DND-41 (cell line): ENCODE measurements around the gene SMCO1.
"Not testable (repeated sequence)": the region's sequence is repeated elsewhere in the genome, so short reads cannot be mapped to it uniquely, and the experiment has no call there.

Experiments used
- EZH2 ChIP-seq: IDR thresholded peaks from 3 replicates; pipeline ENCODE4 v1.6.1; 2012; ENCODE audit warnings: borderline replicate concordance, low read depth, mild to moderate bottlenecking, moderate library complexity, low read length, inconsistent platforms; ENCODE audit not compliant: severe bottlenecking
- TF ChIP-seq, protein P1 (sequence below): IDR thresholded peaks from 2 replicates; pipeline ENCODE4 v1.5.1; 2012; ENCODE audit warnings: borderline replicate concordance, low read length, moderate library complexity, mild to moderate bottlenecking; ENCODE audit not compliant: poor library complexity, severe bottlenecking; ENCODE audit errors: extremely low read depth

DNA sequence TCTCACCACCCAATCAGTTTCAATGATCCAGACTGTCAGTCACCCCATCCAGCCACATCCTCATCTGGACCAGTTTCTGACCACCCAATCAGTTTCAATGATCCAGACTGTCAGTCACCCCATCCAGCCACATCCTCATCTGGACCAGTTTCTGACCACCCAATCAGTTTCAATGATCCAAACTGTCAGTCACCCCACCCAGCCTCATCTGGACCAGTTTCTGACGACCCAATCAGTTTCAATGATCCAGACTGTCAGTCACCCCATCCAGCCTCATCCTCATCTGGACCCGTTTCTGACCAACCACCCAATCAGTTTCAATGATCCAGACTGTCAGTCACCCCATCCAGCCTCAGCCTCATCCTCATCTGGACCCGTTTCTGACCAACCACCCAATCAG is 45.0 kb downstream of the SMCO1 start:
- TF ChIP-seq, protein P1, sequence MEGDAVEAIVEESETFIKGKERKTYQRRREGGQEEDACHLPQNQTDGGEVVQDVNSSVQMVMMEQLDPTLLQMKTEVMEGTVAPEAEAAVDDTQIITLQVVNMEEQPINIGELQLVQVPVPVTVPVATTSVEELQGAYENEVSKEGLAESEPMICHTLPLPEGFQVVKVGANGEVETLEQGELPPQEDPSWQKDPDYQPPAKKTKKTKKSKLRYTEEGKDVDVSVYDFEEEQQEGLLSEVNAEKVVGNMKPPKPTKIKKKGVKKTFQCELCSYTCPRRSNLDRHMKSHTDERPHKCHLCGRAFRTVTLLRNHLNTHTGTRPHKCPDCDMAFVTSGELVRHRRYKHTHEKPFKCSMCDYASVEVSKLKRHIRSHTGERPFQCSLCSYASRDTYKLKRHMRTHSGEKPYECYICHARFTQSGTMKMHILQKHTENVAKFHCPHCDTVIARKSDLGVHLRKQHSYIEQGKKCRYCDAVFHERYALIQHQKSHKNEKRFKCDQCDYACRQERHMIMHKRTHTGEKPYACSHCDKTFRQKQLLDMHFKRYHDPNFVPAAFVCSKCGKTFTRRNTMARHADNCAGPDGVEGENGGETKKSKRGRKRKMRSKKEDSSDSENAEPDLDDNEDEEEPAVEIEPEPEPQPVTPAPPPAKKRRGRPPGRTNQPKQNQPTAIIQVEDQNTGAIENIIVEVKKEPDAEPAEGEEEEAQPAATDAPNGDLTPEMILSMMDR: not testable (repeated sequence)
- TF ChIP-seq EZH2: not testable (repeated sequence)
